Liver (tissue), 9 donors: ENCODE results near the gene HSPA12A. TPM values are rescaled to one million over a fixed set of nuclear protein-coding genes. Genes with fewer than 3 reads are reported as not detected.

Experiments used
- DNase-seq: peaks from one replicate; pipeline ENCODE4 v3.0.0-alpha.2; 2017; ENCODE audit warnings: low spot score
- H3K27ac ChIP-seq, 2 donors: one replicate each; pipeline ENCODE4 v1.7.0; 2013; ENCODE audit warnings: inconsistent platforms in 2 of 2, low read length in 2 of 2, control low read depth in 1 of 2, low read depth in 1 of 2, mild to moderate bottlenecking in 1 of 2
- H3K27me3 ChIP-seq, 4 donors: one replicate each; pipeline versions ENCODE4 v1.6.1 to v1.7.0; 2013; ENCODE audit warnings: low read length in 3 of 4, inconsistent platforms in 1 of 4, mild to moderate bottlenecking in 1 of 4, moderate library complexity in 1 of 4; ENCODE audit not compliant: control insufficient read depth in 4 of 4, insufficient read depth in 4 of 4
- H3K36me3 ChIP-seq, 4 donors: one replicate each; pipeline versions ENCODE4 v1.6.1 to v1.7.0; 2013; ENCODE audit warnings: low read length in 3 of 4, mild to moderate bottlenecking in 3 of 4, low read depth in 1 of 4, moderate library complexity in 1 of 4; ENCODE audit not compliant: control insufficient read depth in 4 of 4, insufficient read depth in 3 of 4
- H3K4me1 ChIP-seq, 4 donors: one replicate each; pipeline versions ENCODE4 v1.6.1 to v1.7.0; 2013; ENCODE audit warnings: low read length in 3 of 4, mild to moderate bottlenecking in 3 of 4, moderate library complexity in 1 of 4; ENCODE audit not compliant: control insufficient read depth in 4 of 4, insufficient read depth in 4 of 4
- H3K4me3 ChIP-seq, 3 donors: one replicate each; pipeline versions ENCODE4 v1.6.1 to v1.7.0; 2013; ENCODE audit warnings: low read length in 3 of 3, control low read depth in 1 of 3, low read depth in 1 of 3, mild to moderate bottlenecking in 1 of 3
- H3K9ac ChIP-seq, 2 donors: one replicate each; pipeline ENCODE4 v1.7.0; 2013; ENCODE audit warnings: low read length in 2 of 2, mild to moderate bottlenecking in 2 of 2, moderate library complexity in 2 of 2, control low read depth in 1 of 2, low read depth in 1 of 2
- H3K9me3 ChIP-seq, 4 donors: one replicate each; pipeline versions ENCODE4 v1.6.1 to v1.7.0; 2013; ENCODE audit warnings: low read length in 3 of 4; ENCODE audit not compliant: control insufficient read depth in 4 of 4
- FOXA1 ChIP-seq: IDR thresholded peaks from 2 replicates; pipeline ENCODE4 v1.6.1; 2016; ENCODE audit warnings: antibody characterized with exemption
- HNF4A ChIP-seq, 2 donors: conservative IDR thresholded peaks; 2 replicates each; pipeline ENCODE4 v1.6.1; 2016; ENCODE audit warnings: antibody characterized with exemption in 2 of 2, mild to moderate bottlenecking in 2 of 2
- HNF4G ChIP-seq: IDR thresholded peaks from 2 replicates; pipeline ENCODE4 v1.6.1; 2016; ENCODE audit warnings: antibody characterized with exemption
- JUND ChIP-seq, 2 donors: IDR thresholded peaks; 2 replicates each; pipeline ENCODE4 v1.6.1; 2016; ENCODE audit warnings: antibody characterized with exemption in 2 of 2
- NR2F2 ChIP-seq: IDR thresholded peaks from 2 replicates; pipeline ENCODE4 v1.6.1; 2016; ENCODE audit warnings: antibody characterized with exemption
- RXRA ChIP-seq, 2 donors: IDR thresholded peaks; 2 replicates each; pipeline ENCODE4 v1.6.1; 2017 to 2018; ENCODE audit warnings: antibody characterized with exemption in 2 of 2, mild to moderate bottlenecking in 1 of 2
- SP1 ChIP-seq: IDR thresholded peaks from 2 replicates; pipeline ENCODE4 v1.6.1; 2018; ENCODE audit warnings: antibody characterized with exemption, mild to moderate bottlenecking
- TAF1 ChIP-seq: conservative IDR thresholded peaks from 2 replicates; pipeline ENCODE4 v1.6.1; 2016; ENCODE audit warnings: antibody characterized with exemption, mild to moderate bottlenecking
- WGBS: extraction: QIAGEN DNeasy Blood & Tissue Kit; methylation state at CpG from one replicate; pipeline ENCODE4 v1.1.7; 2013; 5-methylcytosine and 5-hydroxymethylcytosine counted together
- polyA plus RNA-seq, 2 donors: library from polyadenylated mRNA; stranded (reverse) in 1 of 2; unstranded in 1 of 2; fragments of 200-250 nt in 1 of 2; fragments of >200 nt in 1 of 2; fragmentation: Nextera tagmentation in 1 of 2; extraction: Ambion mirVana in 1 of 2; gene quantifications; one replicate each; pipeline versions ENCODE4 v1.2.1 to v1.2.3, GENCODE V29; 2013 to 2015
- total RNA-seq, 2 donors: library from RNA; depleted of rRNA; stranded (reverse); fragments of >200 nt; gene quantifications; one replicate each; pipeline ENCODE4 v1.2.3, GENCODE V29; 2014
- TF ChIP-seq, protein P1 (sequence below): IDR thresholded peaks from 2 replicates; pipeline ENCODE4 v1.6.1; 2016; ENCODE audit warnings: antibody characterized with exemption
- TF ChIP-seq, protein P2 (sequence below): fragments of 150-350 bp; IDR thresholded peaks from 2 replicates; pipeline ENCODE4 v1.5.1; 2017; ENCODE audit warnings: improper control_type of control experiment, low read depth, low read length; ENCODE audit not compliant: missing input control
- TF ChIP-seq, protein P3 (sequence below): IDR thresholded peaks from 2 replicates; pipeline ENCODE4 v1.6.1; 2016; ENCODE audit warnings: antibody characterized with exemption
- donor health status: healthy.
- donor health status: healthy.
- donor health status: healthy.
- donor health status: healthy.
- donor health status: healthy.

HSPA12A gene
- total and polyA plus RNA-seq, 4 donors = 1.3 to 4.5 (median 1.6) TPM

DNA sequence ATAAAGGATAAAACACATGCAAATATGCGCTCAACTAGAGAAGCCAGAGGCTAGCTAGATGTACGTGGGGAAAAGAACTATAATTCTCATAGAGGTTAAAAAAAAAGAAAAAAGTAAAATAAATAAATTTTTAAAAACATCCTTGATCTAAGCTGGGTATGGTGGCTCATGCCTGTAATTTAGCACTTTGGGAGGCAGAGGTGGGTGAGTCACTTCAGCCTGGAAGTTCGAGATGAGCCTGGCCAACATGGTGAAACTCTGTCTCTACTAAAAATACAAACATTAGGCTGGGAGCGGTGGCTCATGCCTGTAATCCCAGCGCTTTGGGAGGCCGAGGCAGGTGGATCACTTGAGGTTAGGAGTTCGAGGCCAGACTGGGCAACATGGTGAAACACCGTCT is 18.6 kb upstream of the HSPA12A start:
- peaks cover 0 to 6% (median 1%) of the 10 kb centered on the region in 4 donors for H3K9me3 ChIP-seq
- TF ChIP-seq HNF4A (conservative IDR thresholded peaks at IDR 0.05) = no peak
- TF ChIP-seq, protein P1, sequence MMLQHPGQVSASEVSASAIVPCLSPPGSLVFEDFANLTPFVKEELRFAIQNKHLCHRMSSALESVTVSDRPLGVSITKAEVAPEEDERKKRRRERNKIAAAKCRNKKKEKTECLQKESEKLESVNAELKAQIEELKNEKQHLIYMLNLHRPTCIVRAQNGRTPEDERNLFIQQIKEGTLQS = no peak

DNA sequence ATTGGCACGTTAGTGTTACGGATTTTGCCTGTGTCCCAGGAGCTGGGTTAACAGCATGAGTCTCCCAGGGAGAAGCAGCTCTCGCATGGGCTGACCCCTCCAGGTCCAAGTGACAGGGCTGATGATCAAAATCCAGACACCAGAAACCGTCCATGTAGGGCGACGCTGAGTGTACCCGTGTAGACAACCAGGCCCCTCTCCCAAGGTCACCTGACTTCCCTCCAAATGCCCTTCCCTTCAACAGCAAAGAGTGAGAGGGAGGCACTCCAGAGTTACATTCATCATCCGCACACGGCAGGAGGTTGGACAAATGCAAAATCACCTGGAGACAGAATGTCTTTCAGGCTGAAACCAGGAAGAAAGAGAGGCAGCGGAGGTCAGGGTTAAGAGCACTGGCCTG is 14.9 kb upstream of the HSPA12A start:
- no peaks in the 10 kb centered on the region for H3K36me3 ChIP-seq
- H3K4me1 ChIP-seq = no peaks in the 10 kb centered on the region
- no peaks in the 10 kb centered on the region for H3K9me3 ChIP-seq
- no peak overlapping the region for H3K27ac ChIP-seq
- 91% methylated on average over 10 of the region's 10 CpGs for WGBS
- H3K27me3 ChIP-seq = no peaks in the 10 kb centered on the region
- TF ChIP-seq, protein P2, sequence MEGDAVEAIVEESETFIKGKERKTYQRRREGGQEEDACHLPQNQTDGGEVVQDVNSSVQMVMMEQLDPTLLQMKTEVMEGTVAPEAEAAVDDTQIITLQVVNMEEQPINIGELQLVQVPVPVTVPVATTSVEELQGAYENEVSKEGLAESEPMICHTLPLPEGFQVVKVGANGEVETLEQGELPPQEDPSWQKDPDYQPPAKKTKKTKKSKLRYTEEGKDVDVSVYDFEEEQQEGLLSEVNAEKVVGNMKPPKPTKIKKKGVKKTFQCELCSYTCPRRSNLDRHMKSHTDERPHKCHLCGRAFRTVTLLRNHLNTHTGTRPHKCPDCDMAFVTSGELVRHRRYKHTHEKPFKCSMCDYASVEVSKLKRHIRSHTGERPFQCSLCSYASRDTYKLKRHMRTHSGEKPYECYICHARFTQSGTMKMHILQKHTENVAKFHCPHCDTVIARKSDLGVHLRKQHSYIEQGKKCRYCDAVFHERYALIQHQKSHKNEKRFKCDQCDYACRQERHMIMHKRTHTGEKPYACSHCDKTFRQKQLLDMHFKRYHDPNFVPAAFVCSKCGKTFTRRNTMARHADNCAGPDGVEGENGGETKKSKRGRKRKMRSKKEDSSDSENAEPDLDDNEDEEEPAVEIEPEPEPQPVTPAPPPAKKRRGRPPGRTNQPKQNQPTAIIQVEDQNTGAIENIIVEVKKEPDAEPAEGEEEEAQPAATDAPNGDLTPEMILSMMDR = no peak
- TF ChIP-seq NR2F2 (no peak), FOXA1 (no peak), TAF1 (no peak), HNF4A (conservative IDR thresholded peaks at IDR 0.05) (no peak), HNF4G (no peak)
- TF ChIP-seq, protein P1 = no peak
- no peak overlapping the region for H3K4me3 ChIP-seq
- no peak overlapping the region for H3K9ac ChIP-seq
- DNase-seq = no peak

More for the DNA sequence above, 18.6 kb upstream of the HSPA12A start:
- no peaks in the 10 kb centered on the region for H3K4me1 ChIP-seq
- no peak for DNase-seq
- H3K36me3 ChIP-seq = no peaks in the 10 kb centered on the region
- no peak overlapping the region for H3K4me3 ChIP-seq
- 79% methylated on average over 8 of the region's 8 CpGs for WGBS
- H3K27me3 ChIP-seq = no peaks in the 10 kb centered on the region
- H3K27ac ChIP-seq = no peak overlapping the region
- no peak overlapping the region for H3K9ac ChIP-seq

DNA sequence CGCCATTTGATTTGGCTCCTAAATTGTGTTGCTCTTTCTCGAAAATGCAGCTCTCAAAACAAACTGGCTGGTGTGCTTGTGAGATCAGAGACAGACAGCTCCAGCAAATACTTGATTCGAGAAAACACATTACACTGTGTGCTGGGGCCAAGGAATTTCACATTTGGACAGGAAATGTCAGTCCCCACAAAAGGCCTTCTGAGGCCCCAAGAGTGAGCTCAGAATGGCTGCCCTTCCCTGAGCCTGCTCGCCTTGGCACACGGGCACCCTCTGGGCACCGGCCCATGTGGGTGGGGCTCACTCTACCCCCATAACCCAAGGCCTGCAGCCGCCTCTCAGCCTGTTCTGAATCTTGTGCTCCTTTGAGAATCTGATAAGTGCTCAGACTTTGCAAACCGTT is 13.9 kb upstream of the HSPA12A start:
- TF ChIP-seq JUND (IDR thresholded peaks at IDR 0.05) = no peak
- no peak for TF ChIP-seq SP1
- no peak for TF ChIP-seq RXRA (IDR thresholded peaks at IDR 0.05)
- TF ChIP-seq, protein P3, sequence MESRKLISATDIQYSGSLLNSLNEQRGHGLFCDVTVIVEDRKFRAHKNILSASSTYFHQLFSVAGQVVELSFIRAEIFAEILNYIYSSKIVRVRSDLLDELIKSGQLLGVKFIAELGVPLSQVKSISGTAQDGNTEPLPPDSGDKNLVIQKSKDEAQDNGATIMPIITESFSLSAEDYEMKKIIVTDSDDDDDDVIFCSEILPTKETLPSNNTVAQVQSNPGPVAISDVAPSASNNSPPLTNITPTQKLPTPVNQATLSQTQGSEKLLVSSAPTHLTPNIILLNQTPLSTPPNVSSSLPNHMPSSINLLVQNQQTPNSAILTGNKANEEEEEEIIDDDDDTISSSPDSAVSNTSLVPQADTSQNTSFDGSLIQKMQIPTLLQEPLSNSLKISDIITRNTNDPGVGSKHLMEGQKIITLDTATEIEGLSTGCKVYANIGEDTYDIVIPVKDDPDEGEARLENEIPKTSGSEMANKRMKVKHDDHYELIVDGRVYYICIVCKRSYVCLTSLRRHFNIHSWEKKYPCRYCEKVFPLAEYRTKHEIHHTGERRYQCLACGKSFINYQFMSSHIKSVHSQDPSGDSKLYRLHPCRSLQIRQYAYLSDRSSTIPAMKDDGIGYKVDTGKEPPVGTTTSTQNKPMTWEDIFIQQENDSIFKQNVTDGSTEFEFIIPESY = no peak
- no peaks in the 10 kb centered on the region for H3K9me3 ChIP-seq
- H3K4me1 ChIP-seq = no peaks in the 10 kb centered on the region
- no peaks in the 10 kb centered on the region for H3K36me3 ChIP-seq
- no peak overlapping the region for H3K9ac ChIP-seq
- no peak overlapping the region for H3K4me3 ChIP-seq
- DNase-seq = no peak
- 79% methylated on average over 8 of the region's 8 CpGs for WGBS
- no peak overlapping the region for H3K27ac ChIP-seq
- no peaks in the 10 kb centered on the region for H3K27me3 ChIP-seq
